ENCODE measurements around the gene TAF9B. TPM values are rescaled to one million over a fixed set of nuclear protein-coding genes. Genes with fewer than 3 reads are reported as not detected.

TAF9B gene
- total RNA-seq, 1 donor from 2014 or later, result 27.9 TPM

DNA sequence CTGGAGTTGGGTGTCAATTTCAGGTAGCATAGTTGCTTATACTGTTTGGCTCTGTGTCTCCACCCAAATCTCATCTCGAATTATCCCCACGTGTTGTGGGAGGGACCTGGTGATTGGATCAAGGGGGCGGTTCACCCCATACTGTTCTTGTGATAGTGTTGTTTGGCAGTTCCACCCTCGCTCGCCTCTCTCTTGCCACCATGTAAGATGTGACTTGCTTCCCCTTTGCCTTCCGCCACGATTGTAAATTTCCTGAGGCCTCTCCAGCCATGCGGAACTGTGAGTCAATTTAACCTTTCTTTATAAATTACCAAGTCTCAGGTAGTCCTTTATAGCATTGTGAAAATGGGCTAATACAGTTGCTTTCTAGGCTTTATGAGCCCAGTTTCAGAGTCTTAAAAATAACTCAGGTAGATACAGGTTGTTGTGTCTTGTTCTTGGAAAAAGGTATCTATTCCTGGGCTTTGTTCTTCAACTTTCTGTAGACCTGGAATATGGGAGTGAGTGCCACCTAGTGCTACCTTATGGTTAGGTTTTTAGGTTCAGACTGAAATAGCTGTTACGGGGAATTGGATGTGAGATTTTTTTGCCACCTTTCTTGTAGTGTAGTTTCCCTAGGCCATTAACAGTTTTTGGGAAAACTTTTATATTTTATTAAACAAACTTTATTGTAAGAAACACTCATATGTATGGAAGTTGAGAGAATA lies 19.8 kb downstream of the TAF9B start:
- Mint-ChIP-seq H3K4me3 (ENCODE audit: low read depth) (no peak overlapping the region), H3K27me3 (no peaks in the 10 kb centered on the region), H3K4me1 (ENCODE audit: low read depth) (no peaks in the 10 kb centered on the region), H3K27ac (peak overlapping the region; percentile 33), H3K36me3 (ENCODE audit: insufficient read depth) (peaks cover 27% of the 10 kb centered on the region), H3K9me3 (ENCODE audit: low read depth) (peaks cover 15% of the 10 kb centered on the region)
- no peak for DNase-seq (ENCODE audit: low spot score, unreplicated experiment)
- TF ChIP-seq, protein P1, sequence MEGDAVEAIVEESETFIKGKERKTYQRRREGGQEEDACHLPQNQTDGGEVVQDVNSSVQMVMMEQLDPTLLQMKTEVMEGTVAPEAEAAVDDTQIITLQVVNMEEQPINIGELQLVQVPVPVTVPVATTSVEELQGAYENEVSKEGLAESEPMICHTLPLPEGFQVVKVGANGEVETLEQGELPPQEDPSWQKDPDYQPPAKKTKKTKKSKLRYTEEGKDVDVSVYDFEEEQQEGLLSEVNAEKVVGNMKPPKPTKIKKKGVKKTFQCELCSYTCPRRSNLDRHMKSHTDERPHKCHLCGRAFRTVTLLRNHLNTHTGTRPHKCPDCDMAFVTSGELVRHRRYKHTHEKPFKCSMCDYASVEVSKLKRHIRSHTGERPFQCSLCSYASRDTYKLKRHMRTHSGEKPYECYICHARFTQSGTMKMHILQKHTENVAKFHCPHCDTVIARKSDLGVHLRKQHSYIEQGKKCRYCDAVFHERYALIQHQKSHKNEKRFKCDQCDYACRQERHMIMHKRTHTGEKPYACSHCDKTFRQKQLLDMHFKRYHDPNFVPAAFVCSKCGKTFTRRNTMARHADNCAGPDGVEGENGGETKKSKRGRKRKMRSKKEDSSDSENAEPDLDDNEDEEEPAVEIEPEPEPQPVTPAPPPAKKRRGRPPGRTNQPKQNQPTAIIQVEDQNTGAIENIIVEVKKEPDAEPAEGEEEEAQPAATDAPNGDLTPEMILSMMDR (IDR thresholded peaks at IDR 0.05; ENCODE audit: unreplicated experiment), result peak; percentile 48

DNA sequence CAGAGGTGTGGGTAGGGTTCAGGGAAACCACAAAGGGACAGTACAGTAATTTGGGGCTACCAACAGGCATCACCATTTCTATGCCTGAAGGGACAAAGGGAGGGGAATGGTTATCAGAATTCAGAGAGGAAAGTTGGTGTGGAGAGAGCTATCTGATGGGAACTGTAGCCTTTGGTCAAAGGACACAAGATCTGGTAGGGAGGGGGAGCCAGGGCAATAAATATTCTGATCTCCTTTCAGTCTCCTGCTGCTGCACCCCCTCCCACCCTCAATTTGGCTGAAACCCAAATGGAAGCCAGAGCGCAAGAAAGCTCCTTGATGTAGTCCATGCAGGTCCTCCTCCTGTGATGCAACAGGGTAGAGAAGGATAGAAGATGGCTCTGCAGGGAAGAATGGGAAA lies 20.8 kb downstream of the TAF9B start:
- no peaks in the 10 kb centered on the region for H3K27me3 Mint-ChIP-seq
- no peak overlapping the region for H3K27ac Mint-ChIP-seq
- H3K4me3 Mint-ChIP-seq (ENCODE audit: low read depth), result no peak overlapping the region
- TF ChIP-seq, protein P1 (IDR thresholded peaks at IDR 0.05; ENCODE audit: unreplicated experiment), result no peak
- peaks cover 3% of the 10 kb centered on the region for H3K4me1 Mint-ChIP-seq (ENCODE audit: low read depth)
- DNase-seq (ENCODE audit: low spot score, unreplicated experiment), result no peak
- peaks cover 22% of the 10 kb centered on the region for H3K36me3 Mint-ChIP-seq (ENCODE audit: insufficient read depth)
- H3K9me3 Mint-ChIP-seq (ENCODE audit: low read depth), result peaks cover 11% of the 10 kb centered on the region

DNA sequence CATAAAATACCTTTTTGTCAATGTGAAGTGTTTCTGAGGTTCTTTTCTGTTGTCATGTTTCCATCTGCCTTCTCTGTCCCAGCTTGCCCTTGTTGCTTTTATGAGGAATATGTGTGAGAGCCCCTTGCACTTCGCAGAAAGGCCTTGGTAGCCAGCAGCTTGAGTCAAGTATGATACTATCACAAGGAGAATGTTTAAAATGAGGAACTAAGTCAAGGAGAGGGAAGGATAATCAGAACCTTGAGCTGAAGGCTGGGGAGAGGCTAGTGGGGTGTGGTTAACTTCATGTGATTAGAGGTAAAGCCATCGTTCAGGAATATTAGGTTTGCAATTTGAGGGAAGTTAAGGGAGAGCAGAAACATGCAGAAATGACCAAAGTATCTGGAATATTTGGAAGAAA lies 22.7 kb downstream of the TAF9B start:
- Mint-ChIP-seq H3K27ac (no peak overlapping the region), H3K9me3 (ENCODE audit: low read depth) (peaks cover 9% of the 10 kb centered on the region), H3K4me1 (ENCODE audit: low read depth) (peaks cover 3% of the 10 kb centered on the region), H3K36me3 (ENCODE audit: insufficient read depth) (peaks cover 22% of the 10 kb centered on the region), H3K4me3 (ENCODE audit: low read depth) (no peak overlapping the region), H3K27me3 (no peaks in the 10 kb centered on the region)
- DNase-seq (ENCODE audit: low spot score, unreplicated experiment), result no peak
- TF ChIP-seq, protein P1 (IDR thresholded peaks at IDR 0.05; ENCODE audit: unreplicated experiment), result no peak

DNA sequence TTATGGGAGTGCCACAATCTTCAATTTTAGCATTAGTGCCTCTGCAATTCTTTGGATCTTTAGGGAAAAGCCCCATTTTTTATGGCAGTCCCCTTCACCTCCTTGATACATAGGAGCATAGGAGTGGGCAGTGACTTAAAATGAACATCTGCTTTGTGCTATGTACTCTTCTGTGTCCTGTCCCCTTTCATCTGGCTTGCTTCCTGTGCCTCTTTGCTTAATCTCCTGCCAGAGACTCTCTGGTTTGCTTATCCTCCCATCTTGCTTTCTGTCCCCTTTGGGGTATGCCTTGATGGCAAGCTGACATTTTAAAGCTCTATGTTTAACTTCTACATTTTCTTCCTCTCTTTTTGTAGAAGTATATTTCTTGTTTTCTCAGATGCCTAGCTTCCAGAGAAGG lies 23.1 kb downstream of the TAF9B start:
- Mint-ChIP-seq H3K27me3 (no peaks in the 10 kb centered on the region), H3K27ac (no peak overlapping the region), H3K36me3 (ENCODE audit: insufficient read depth) (peaks cover 22% of the 10 kb centered on the region), H3K4me3 (ENCODE audit: low read depth) (no peak overlapping the region), H3K4me1 (ENCODE audit: low read depth) (peaks cover 3% of the 10 kb centered on the region), H3K9me3 (ENCODE audit: low read depth) (peaks cover 9% of the 10 kb centered on the region)
- TF ChIP-seq, protein P1 (IDR thresholded peaks at IDR 0.05; ENCODE audit: unreplicated experiment), result no peak
- no peak for DNase-seq (ENCODE audit: low spot score, unreplicated experiment)

DNA sequence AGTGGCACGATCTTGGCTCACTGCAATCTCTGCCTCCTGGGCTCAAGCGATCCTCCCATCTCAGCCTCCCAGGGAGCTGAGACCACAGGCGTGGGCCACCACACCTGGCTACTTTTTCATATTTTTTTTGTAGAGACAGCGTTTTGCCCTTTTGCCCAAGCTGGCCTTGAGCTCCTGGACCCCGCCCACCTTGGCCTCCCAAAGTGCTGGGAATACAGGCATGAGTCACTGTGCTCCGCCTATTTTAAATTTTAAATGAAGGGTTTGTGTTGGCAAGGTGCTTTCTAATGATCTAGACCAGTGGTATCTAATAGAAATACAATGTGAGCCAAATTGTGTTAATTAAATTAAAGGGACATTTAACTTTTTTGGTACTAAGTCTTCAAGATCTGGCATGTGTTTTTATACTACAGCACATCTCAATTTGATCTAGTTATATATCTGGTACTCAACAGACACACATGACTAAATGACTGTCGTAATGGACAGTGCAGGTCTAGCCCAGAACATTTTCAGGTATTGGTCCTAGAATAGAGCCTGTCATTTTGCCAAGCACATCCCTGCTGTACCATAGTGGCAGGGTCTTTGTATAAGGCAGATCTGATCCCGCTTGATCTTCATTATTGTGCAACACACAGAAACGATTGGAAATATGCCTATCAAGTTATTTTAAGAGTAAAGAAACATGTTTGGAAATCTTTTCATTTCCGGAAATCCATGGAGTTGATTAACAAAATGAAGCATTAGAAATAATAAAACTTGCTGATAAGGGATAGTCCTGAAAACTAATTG lies 28.1 kb downstream of the TAF9B start:
- no peak for DNase-seq (ENCODE audit: low spot score, unreplicated experiment)
- H3K36me3 Mint-ChIP-seq (ENCODE audit: insufficient read depth), result peaks cover 12% of the 10 kb centered on the region

More for the DNA sequence above, 28.1 kb downstream of the TAF9B start:
- Mint-ChIP-seq H3K9me3 (ENCODE audit: low read depth) (peaks cover 9% of the 10 kb centered on the region), H3K27me3 (no peaks in the 10 kb centered on the region), H3K4me3 (ENCODE audit: low read depth) (no peak overlapping the region), H3K27ac (no peak overlapping the region), H3K4me1 (ENCODE audit: low read depth) (peaks cover 15% of the 10 kb centered on the region)
- TF ChIP-seq, protein P1 (IDR thresholded peaks at IDR 0.05; ENCODE audit: unreplicated experiment), result no peak

Data from progenitor cell of endocrine pancreas (in vitro differentiated cells).